NCI-H2196 treated with DMSO at 0.1 percent for 48 hours (cell line): ENCODE measurements around the gene SLC25A36.
"Not testable (repeated sequence)": the region's sequence is repeated elsewhere in the genome, so short reads cannot be mapped to it uniquely, and the experiment has no call there.

Experiments used
- DNase-seq: peaks from one replicate; lab custom pipeline; 2025; ENCODE audit not compliant: unreplicated experiment; lab: John Stamatoyannopoulos, UW

SLC25A36 gene

DNA sequence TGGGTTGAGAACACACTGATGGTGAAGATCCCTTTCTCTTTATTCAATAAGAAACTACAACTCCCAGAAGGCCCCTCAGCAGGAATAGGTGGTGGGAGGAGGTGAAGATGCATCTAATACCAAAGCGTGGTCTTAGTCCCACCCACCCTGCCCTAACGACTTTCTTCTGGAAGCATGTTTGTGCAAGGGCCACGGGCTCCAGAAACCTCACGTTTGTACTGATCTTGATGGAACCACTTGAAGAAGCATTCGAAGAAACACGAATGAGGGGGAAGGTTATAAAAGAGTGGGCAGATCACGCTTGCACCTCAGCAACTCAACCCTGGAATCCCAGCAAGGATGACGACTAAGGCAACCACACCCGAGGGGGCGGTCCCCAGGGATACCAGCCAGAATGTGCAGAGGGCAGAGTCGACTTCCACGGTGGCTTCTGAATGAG lies 10.6 kb upstream of the SLC25A36 start:
- no peak for DNase-seq

DNA sequence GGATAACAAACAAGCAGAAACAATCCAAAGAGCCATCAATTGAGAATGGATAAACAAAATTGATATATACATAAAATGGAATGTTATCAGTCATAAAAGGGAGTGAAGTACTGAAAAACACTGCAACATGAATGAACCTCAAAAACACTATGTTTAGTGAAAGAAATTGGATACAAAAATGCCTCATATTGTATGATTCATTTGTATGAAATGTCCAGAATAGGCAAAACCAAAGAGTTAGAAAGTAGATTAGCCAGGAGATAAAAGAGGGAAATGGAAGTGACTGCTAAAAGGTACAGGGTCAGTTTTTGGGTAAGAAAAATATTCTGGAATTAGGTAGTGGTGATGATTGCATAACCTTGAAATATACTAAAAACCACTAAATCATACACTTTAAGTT lies 9.8 kb upstream of the SLC25A36 start:
- no peak for DNase-seq

- DNase-seq = no peak
Observed at GRCh38 chr3:140933109-140933508, 8.5 kb upstream of the SLC25A36 start.

GRCh38 chr3:140933552-140933951 lies 8.1 kb upstream of the SLC25A36 start:
- DNase-seq = no peak

DNA sequence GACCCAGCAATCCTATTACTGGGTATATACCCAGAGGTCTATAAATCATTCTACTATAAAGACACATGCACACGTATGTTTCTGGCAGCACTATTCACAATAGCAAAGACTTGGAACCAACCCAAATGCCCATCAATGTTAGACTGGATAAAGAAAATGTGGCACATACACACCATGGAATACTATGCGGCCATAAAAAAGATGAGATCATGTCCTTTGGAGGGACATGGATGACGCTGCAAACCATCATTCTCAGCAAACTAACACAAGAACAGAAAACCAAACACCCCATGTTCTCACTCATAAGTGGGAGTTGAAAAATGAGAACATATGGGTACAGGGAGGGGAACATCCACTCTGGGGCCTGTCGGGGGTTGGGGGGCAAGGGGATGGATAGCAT lies 2.3 kb upstream of the SLC25A36 start:
- not testable (repeated sequence) for DNase-seq

GRCh38 chr3:140941090-140941433 lies 574 bp upstream of the SLC25A36 start:
- DNase-seq = no peak

- peak; percentile 28 for DNase-seq
Observed at GRCh38 chr3:140942221-140943104, 827 bp downstream of the SLC25A36 start.

DNA sequence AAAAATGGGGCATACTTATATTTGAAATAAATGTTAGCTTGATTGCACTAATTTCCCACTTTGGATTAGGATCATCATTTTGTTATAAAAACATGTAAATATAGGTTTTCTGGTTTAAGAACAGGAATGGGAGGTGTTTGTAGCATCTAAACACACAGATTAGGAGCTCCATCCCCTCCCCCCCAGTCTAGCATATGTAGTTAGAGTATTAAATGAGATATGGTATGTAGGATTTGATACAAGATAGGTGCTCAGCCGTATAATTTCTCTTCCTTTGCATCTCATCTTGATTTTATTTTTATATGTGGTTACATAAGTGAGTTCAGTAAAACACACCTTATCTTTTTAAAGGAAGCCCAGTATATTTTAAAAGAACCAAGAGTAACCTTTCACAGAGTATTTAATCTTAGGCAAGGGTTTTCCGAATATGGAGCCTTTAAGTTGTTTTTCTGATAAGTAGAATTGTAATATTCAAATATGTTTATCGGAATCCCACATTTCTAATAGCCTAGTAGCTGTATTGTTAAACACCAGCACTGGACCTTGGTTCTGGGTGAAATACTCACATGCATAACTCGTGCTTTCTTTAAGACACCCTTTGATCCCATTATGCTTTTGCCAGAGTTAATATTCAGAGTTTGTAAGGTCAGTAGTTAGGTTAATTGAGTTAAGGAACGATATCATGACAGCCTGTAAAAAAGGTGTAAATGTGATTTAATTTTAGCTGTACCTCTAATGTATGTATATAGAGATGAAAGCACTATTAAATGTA lies 2.3 kb downstream of the SLC25A36 start:
- no peak for DNase-seq

DNA sequence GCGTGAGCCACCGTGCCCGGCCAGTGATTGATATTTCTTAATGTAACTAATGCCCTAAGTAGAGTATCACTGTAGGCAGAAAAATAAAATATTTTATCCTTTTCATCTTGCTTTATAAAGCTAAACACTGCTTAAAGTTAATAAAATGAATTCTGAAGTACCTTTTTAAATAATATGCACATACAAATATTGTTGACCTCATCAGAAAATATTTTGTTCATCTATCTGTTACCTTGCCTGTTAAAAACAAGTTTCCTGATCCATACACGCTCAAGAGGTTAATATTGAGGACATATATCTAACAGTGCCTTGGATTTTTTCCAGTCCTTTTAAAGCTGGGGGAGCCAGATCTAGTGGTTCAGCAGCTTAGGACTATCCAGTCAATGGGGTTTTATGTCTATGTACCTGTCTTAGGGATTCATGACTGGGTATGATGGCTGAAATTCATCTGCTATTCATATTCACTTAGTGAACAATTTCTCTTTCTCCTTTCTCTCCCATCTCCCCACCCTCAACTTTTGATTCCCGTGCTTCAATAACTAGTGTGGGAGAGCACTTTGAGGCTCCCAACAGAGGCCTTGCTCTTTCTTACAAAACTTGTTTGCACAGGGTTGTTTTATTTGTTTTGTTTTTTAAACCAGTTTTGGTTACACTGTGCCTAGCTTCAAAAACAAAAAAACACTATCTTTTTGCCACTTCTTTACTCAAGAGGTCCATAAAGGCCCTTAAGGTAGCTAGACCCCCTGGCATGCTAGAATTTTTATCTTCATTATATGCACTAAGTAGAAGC lies 7.0 kb downstream of the SLC25A36 start:
- DNase-seq = no peak

- DNase-seq = no peak
Observed at GRCh38 chr3:140950144-140950543, 8.5 kb downstream of the SLC25A36 start.

GRCh38 chr3:140950863-140951262 lies 9.2 kb downstream of the SLC25A36 start:
- no peak for DNase-seq

DNA sequence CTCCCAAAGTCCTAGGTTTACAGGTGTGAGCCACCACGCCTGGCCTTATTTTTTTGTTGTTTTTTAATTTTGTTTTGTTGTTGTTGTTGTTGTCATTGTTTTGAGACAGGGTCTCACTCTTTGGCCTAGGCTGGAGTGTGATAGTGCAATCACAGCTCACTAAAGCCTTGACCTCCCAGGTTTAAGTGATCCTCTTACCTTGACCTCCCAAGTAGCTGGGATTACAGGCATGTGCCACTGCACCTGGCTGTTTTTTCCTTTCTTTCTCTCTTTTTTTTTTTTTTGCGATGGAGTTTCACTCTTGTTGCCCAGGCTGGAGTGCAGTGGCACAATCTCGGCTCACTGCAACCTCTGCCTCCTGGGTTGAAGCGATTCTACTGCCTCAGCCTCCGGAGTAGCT lies 10.1 kb downstream of the SLC25A36 start:
- not testable (repeated sequence) for DNase-seq

GRCh38 chr3:140953028-140953960 lies 11.7 kb downstream of the SLC25A36 start:
- DNase-seq = no peak

- DNase-seq = no peak
Observed at GRCh38 chr3:140954576-140954975, 12.9 kb downstream of the SLC25A36 start.

DNA sequence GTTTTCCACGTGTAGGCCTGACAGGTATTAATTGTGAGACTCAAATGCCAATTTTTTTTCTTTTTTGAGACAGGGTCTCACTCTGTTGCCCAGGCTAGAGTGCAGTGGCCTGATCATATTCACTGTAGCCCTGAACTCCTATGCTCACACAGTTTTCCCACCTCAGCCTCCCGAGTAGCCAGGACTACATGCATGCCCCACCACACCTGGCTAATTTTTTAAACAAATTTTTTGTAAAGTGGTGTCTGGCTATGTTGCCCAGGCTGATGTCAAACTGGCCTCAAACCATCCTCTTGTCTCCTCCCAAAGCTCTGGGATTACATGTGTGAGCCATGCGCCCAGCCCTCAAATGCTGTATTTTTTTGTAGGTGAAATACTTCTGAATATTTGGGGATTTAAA lies 14.0 kb downstream of the SLC25A36 start:
- no peak for DNase-seq

GRCh38 chr3:140956058-140956835 lies 14.6 kb downstream of the SLC25A36 start:
- no peak for DNase-seq

GRCh38 chr3:140972833-140973232 lies 31.2 kb downstream of the SLC25A36 start:
- peak; percentile 8 for DNase-seq

DNA sequence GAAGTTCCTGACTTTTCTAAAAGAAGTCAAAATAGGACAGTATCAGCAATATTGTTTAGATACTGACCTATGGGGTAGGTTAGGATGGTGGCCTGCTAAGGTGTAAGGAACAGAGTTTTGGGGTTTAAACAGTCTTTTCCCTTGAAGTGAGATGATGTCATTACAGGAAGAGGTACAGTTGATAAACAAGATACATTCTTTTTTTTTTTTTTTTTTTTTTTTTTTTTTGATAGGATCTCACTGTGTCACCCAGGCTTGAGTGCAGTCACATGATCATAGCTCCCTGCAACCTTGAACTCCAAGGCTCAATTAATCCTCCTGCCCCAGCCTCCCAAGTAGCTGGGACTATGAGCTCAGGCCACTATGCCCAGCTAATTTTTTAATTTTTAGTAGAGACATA lies 33.3 kb downstream of the SLC25A36 start:
- DNase-seq = no peak

- no peak for DNase-seq
Observed at GRCh38 chr3:140980663-140981062, 39.0 kb downstream of the SLC25A36 start.

DNA sequence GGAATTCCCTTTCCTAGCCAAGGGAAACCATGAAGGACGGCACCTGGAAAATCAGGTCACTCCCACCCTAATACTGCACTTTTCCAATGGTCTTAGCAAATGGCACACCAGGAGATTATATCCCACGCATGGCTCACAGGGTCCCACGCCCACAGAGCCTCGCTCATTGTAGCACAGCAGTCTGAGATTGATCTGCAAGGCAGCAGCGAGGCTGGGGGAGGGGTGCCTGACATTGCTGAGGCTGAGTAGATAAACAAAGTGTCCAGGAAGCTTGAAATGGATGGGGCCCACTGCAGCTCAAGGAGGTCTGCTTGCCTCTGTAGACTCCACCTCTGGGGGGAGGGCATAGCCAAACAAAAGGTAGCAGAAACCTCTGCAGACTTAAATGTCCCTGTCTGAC lies 46.2 kb downstream of the SLC25A36 start:
- not testable (repeated sequence) for DNase-seq
